BJ (cell line): ENCODE data around the gene RCCD1. TPM values are rescaled to one million over a fixed set of nuclear protein-coding genes. Genes with fewer than 3 reads are reported as not detected.

Experiments used
- CTCF ChIA-PET: fragments of 350-600 bp; formaldehyde crosslinking; extraction: SDS; loops from one replicate; lab custom pipeline; 2021; ENCODE audit warnings: antibody characterized with exemption, inconsistent platforms; lab: Yijun Ruan, JAX
- POLR2A ChIA-PET: fragments of 300-600 bp; sonication (Branson Sonifier 250); formaldehyde crosslinking; extraction: SDS; loops from one replicate; lab custom pipeline; 2021; ENCODE audit warnings: antibody characterized with exemption; lab: Charles Lee
- DNase-seq: peaks from one replicate; pipeline ENCODE4 v3.0.0-alpha.2; 2011; ENCODE audit warnings: low read depth
- H3K27me3 ChIP-seq: 2 replicates; pipeline ENCODE4 v1.6.0; 2011; ENCODE audit warnings: low read length; ENCODE audit not compliant: control insufficient read depth, insufficient read depth
- H3K36me3 ChIP-seq: 2 replicates; pipeline ENCODE4 v1.5.1; 2011; ENCODE audit warnings: low read length; ENCODE audit not compliant: control insufficient read depth, insufficient read depth
- H3K4me3 ChIP-seq: 2 replicates; pipeline ENCODE4 v1.5.1; 2011; ENCODE audit warnings: low read depth, mild to moderate bottlenecking, control low read depth, low read length
- polyA plus RNA-seq: library from polyadenylated mRNA; depleted of rRNA; stranded (reverse); fragments of >200 nt; gene quantifications from 2 replicates; pipeline ENCODE4 v1.2.3, GENCODE V29; 2011
- TF ChIP-seq, protein P1 (sequence below): IDR thresholded peaks from 2 replicates; pipeline ENCODE4 v1.5.1; 2011; ENCODE audit warnings: low read depth, mild to moderate bottlenecking, control low read depth, inconsistent platforms, low read length, moderate library complexity; ENCODE audit not compliant: insufficient read depth

The RCCD1 gene
- polyA plus RNA-seq, 1 experiment = 9.6 TPM

DNA sequence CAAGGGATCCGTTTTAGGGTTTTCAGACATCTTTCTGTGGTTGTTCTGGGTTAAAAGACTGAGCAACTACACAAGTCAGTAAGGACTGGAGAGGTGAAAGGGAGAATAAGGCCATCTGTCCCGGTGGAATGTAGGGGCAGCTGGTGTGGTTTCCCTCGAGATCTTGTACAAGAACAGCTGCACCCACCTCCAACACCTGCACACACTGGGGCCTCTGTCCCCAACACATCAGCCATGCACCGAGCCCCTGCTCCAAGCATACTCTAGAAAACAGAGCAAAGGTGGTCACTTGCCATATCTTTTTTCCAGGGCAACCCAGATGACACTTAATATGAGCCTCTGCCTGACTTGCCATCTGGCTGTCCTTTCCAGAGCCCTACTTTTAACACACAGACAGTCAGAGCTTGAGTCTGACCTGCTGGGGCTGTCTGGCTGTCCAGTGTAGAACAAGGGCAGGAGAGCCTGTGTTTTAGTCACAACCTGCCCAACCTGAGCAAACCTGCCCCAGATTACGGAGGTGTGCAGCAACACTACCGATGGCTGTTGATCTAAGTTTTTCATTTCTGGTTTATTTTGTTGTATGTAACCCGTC lies 39.4 kb upstream of the RCCD1 start:
- POLR2A ChIA-PET = no interaction called here
- TF ChIP-seq, protein P1, sequence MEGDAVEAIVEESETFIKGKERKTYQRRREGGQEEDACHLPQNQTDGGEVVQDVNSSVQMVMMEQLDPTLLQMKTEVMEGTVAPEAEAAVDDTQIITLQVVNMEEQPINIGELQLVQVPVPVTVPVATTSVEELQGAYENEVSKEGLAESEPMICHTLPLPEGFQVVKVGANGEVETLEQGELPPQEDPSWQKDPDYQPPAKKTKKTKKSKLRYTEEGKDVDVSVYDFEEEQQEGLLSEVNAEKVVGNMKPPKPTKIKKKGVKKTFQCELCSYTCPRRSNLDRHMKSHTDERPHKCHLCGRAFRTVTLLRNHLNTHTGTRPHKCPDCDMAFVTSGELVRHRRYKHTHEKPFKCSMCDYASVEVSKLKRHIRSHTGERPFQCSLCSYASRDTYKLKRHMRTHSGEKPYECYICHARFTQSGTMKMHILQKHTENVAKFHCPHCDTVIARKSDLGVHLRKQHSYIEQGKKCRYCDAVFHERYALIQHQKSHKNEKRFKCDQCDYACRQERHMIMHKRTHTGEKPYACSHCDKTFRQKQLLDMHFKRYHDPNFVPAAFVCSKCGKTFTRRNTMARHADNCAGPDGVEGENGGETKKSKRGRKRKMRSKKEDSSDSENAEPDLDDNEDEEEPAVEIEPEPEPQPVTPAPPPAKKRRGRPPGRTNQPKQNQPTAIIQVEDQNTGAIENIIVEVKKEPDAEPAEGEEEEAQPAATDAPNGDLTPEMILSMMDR = no peak
- Histone ChIP-seq H3K36me3 (peaks cover 43% of the 10 kb centered on the region), H3K4me3 (no peak overlapping the region), H3K27me3 (no peaks in the 10 kb centered on the region)
- CTCF ChIA-PET = interaction anchor here (1.5 to 2.0 kb wide), 3 partner anchors 10 to 21 kb away, joined by 3 to 5 read pairs (median 5); partner anchors contain the start of gene MAN2A2
- no peak for DNase-seq

DNA sequence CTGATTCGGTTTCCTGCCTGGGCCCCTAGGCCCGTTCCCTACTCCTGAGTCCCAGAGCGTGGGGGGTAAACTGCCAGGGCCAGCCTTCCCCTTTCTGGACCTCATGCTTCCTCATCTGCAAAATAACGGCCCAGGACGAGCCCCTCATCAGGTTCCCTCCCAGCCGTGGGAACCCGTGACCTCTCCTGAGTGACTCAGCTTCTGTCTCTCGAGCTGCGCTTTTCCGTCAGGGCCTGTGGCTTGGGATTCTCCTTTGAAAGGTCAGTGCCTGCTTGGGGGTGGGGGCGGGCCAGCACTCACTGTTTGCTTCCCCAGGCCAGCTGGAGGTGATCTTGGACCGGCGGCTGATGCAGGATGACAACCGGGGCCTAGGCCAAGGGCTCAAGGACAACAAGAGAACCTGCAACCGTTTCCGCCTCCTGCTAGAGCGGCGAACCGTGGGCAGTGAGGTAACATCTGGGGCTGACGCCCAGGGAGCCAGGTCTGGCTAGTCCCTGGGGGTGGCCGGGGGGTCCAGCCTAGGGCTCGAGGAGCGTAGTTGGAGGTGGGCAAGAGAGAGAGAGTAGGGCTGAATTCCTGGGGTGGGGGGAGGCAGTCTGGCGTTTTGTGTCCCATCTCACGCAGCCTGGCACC lies 38.8 kb upstream of the RCCD1 start:
- DNase-seq = no peak
- Histone ChIP-seq H3K4me3 (no peak overlapping the region), H3K36me3 (peaks cover 38% of the 10 kb centered on the region), H3K27me3 (no peaks in the 10 kb centered on the region)
- ChIA-PET POLR2A (no interaction called here), CTCF (interaction anchor here (1.3 to 1.5 kb wide), 2 partner anchors 15 to 21 kb away, joined by 3 read pairs; no protein-coding TSS in a partner anchor)
- TF ChIP-seq, protein P1 = no peak

DNA sequence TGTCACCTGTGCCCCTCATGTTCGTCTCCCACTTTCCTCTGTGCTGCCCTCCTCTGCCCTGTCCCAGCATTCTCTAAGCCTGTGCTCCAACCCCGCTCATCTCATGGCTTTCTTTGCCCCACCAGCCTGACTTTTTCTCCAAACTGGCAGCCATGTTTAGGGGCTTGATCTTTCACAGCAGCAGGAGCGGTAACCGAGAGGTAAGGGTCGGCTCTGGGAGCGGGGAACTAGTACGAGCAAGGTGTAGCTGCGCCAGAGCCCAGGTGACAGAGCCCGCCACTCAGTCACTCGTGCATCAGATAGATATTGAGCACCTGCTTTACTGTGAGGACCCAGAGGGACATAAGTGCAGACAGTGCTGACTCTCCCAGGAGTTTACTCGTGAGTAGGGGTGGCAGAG lies 38.2 kb upstream of the RCCD1 start:
- TF ChIP-seq, protein P1 = no peak
- no peaks in the 10 kb centered on the region for H3K27me3 ChIP-seq
- DNase-seq = no peak
- H3K36me3 ChIP-seq = peaks cover 35% of the 10 kb centered on the region
- CTCF ChIA-PET = interaction anchor here (1.3 kb wide), 1 partner anchor 15 kb away, joined by 3 read pairs; no protein-coding TSS in a partner anchor
- H3K4me3 ChIP-seq = no peak overlapping the region
- POLR2A ChIA-PET = no interaction called here

DNA sequence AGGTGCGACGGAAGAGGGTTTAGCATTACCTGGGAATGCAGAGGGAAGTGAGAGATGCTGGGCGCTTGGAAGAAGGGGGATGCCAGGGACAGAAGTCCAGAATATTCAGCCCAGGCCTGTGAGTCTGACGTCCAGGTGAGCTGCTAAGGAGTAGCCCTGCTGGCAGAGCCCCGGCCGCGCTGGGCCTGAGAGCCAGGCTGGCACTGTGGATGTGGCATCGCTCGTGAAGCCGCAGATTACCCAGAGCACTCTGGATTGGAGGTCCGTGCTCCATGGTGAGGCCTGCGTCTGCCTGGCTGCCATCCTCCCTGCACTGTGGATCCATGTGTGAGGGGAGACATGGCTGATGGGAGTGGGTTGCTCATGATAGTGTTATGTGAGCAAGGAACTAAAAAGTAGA lies 37.1 kb upstream of the RCCD1 start:
- Histone ChIP-seq H3K4me3 (no peak overlapping the region), H3K27me3 (no peaks in the 10 kb centered on the region), H3K36me3 (peaks cover 34% of the 10 kb centered on the region)
- DNase-seq = no peak
- TF ChIP-seq, protein P1 = no peak
- POLR2A ChIA-PET = no interaction called here
- CTCF ChIA-PET = interaction anchor here (0.7 to 2.2 kb wide), 4 partner anchors 15 to 116 kb away, joined by 3 to 9 read pairs (median 4); partner anchors contain the start of gene HDDC3

DNA sequence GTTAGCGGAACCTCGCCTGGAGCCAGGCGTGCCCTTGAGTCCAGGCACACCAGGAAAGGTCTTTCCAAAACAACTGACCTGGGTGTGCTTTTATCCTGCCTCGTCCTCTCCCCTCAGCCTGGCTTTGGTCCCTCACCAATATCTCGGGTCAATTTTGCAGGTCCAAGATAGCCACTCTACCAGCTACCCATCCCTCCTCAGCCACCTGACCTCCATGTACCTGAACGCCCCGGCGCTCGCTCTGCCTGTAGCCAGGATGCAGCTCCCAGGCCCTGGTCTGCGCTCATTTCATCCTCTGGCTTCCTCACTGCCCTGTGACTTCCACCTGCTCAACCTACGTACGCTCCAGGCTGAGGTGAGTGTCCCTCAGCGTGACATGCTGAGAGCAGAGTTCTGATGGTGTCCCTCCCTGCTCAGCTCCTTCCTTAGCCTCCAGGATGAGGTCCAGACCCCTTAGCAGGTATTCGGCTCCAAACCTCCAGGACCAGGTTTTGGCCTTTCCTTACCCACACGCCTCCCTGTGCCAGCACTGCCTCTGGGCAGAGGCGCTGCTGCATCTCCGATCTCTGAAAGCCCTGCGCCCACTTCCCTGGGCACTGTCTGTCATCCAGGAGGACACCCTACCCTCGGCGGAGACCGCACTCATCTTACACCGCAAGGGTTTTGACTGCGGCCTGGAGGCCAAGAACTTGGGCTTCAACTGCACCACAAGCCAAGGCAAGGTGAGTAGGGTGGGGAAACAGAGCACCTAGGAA lies 36.5 kb upstream of the RCCD1 start:
- no peaks in the 10 kb centered on the region for H3K27me3 ChIP-seq
- no peak overlapping the region for H3K4me3 ChIP-seq
- TF ChIP-seq, protein P1 = no peak
- POLR2A ChIA-PET = no interaction called here
- DNase-seq = no peak
- CTCF ChIA-PET = interaction anchor here (0.7 to 2.2 kb wide), 4 partner anchors 14 to 115 kb away, joined by 3 to 9 read pairs (median 4); partner anchors contain the start of gene HDDC3
- H3K36me3 ChIP-seq = peaks cover 32% of the 10 kb centered on the region
